GM18498 (cell line): ENCODE results near the gene EXOSC5.

Experiments
- ATAC-seq: cut with Tn5 transposase; IDR thresholded peaks from one replicate; pipeline ENCODE4 v1.9.1; 2021; ENCODE audit warnings: mild to moderate bottlenecking, moderate library complexity; ENCODE audit not compliant: unreplicated experiment

EXOSC5 gene

GRCh38 chr19:41426952-41427646 is 29.9 kb upstream of the EXOSC5 start, which contains the start of gene B3GNT8:
B3GNT8 (minus strand) TSS chr19:41427374; CDS start chr19:41426778, 596 bp downstream.
- ATAC-seq: no peak

GRCh38 chr19:41426116-41426841 is 29.1 kb upstream of the EXOSC5 start:
- ATAC-seq: no peak

GRCh38 chr19:41425174-41426115 is 28.3 kb upstream of the EXOSC5 start:
- no peak for ATAC-seq

- ATAC-seq: no peak
Measured at GRCh38 chr19:41424335-41425173, 27.4 kb upstream of the EXOSC5 start.

- no peak for ATAC-seq
Measured at GRCh38 chr19:41422955-41423354, 25.8 kb upstream of the EXOSC5 start.

GRCh38 chr19:41422456-41422855 is 25.3 kb upstream of the EXOSC5 start:
- ATAC-seq: no peak

GRCh38 chr19:41421973-41422372 is 24.8 kb upstream of the EXOSC5 start:
- no peak for ATAC-seq

GRCh38 chr19:41421314-41421713 is 24.2 kb upstream of the EXOSC5 start:
- ATAC-seq: no peak

- ATAC-seq: no peak
Measured at GRCh38 chr19:41420101-41420880, 23.1 kb upstream of the EXOSC5 start.

GRCh38 chr19:41416194-41416674 is 19.1 kb upstream of the EXOSC5 start:
- no peak for ATAC-seq

GRCh38 chr19:41415154-41415571 is 18.0 kb upstream of the EXOSC5 start:
- no peak for ATAC-seq

- ATAC-seq: no peak
Measured at GRCh38 chr19:41414461-41414860, 17.3 kb upstream of the EXOSC5 start.

- ATAC-seq: no peak
Measured at GRCh38 chr19:41413947-41414346, 16.8 kb upstream of the EXOSC5 start.

- ATAC-seq: no peak
Measured at GRCh38 chr19:41412953-41413352, 15.8 kb upstream of the EXOSC5 start.

GRCh38 chr19:41411968-41412265 is 14.8 kb upstream of the EXOSC5 start:
- no peak for ATAC-seq

- ATAC-seq: no peak
Measured at GRCh38 chr19:41411100-41411967, 14.2 kb upstream of the EXOSC5 start.

GRCh38 chr19:41410336-41411054 is 13.3 kb upstream of the EXOSC5 start:
- ATAC-seq: no peak

GRCh38 chr19:41409288-41409687 is 12.1 kb upstream of the EXOSC5 start:
- ATAC-seq: no peak
